ENCODE results near the gene CIB2.

- TF ChIP-seq POLR2A (IDR thresholded peaks at IDR 0.05) (no peak), CTCF (IDR thresholded peaks at IDR 0.05) (no peak), POLR2AphosphoS5 (IDR thresholded peaks at IDR 0.05) (no peak)
These were observed 23.7 kb upstream of the CIB2 start for GRCh38 chr15:78154955-78155354.

Measured in prostate gland (tissue), 2 donors.